ENCODE measurements around the gene ARHGAP6.

GRCh38 chrX:11193035-11193469, 472.7 kb downstream of the ARHGAP6 start:
- TF ChIP-seq CTCF (IDR thresholded peaks at IDR 0.05), result no peak
- no peak for TF ChIP-seq POLR2A (IDR thresholded peaks at IDR 0.05)
